Endometrial microvascular endothelial cells (primary cell): Measurements from ENCODE around the gene GBP4. TPM values are rescaled to one million over a fixed set of nuclear protein-coding genes. Genes with fewer than 3 reads are reported as not detected.
"Not testable (repeated sequence)": the region's sequence is repeated elsewhere in the genome, so short reads cannot be mapped to it uniquely, and the experiment has no call there.

Experiments used
- in situ Hi-C: cut with HindIII; loops from 2 replicates; pipeline ENCODE4 v1.10.0; 2017; ENCODE audit warnings: low sequenced_read_pairs, low pct_unique_long_range_greater_than_20kb; ENCODE audit errors: inconsistent ontology term
- total RNA-seq: library from RNA; depleted of rRNA; stranded (reverse); fragments of >200 nt; gene quantifications from one replicate; pipeline ENCODE4 v1.2.3, GENCODE V29; 2015; ENCODE audit errors: inconsistent ontology term

Gene GBP4, protein sequence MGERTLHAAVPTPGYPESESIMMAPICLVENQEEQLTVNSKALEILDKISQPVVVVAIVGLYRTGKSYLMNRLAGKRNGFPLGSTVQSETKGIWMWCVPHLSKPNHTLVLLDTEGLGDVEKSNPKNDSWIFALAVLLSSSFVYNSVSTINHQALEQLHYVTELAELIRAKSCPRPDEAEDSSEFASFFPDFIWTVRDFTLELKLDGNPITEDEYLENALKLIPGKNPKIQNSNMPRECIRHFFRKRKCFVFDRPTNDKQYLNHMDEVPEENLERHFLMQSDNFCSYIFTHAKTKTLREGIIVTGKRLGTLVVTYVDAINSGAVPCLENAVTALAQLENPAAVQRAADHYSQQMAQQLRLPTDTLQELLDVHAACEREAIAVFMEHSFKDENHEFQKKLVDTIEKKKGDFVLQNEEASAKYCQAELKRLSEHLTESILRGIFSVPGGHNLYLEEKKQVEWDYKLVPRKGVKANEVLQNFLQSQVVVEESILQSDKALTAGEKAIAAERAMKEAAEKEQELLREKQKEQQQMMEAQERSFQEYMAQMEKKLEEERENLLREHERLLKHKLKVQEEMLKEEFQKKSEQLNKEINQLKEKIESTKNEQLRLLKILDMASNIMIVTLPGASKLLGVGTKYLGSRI
- 6.9 TPM for total RNA-seq

DNA sequence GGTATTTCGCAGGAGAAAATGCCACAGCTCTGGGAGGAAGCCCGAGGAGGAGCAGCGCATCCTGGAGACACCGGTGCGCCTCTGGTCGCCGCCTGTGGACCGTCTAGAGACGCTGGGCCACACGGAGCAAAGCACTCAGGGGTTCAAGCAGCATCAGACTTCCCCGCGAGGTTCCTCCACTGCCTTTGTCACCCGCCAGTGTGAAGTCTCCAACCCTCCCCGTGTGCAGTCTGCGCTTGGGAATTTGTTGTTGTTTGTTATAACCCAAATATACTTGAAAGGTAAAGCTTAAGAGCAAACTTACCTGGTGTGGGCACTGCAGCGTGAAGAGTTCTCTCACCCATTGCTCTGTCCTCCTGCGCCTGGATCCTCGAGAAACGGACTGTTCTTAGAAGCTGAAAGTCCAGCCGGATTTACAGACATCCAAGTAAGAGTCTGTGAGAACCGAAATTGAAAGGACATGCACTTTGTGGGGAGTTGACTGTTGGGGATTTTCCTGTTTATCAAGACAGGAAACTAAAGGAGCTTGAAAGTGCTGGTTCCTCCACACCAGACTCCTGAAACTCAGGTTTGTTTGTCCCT is at the start of gene GBP4:
GBP4 (minus strand) TSS at position 452 of the 582 bp plus-strand sequence; CDS start at position 344, 108 bp downstream.
- in situ Hi-C loops, result no loop called here

DNA sequence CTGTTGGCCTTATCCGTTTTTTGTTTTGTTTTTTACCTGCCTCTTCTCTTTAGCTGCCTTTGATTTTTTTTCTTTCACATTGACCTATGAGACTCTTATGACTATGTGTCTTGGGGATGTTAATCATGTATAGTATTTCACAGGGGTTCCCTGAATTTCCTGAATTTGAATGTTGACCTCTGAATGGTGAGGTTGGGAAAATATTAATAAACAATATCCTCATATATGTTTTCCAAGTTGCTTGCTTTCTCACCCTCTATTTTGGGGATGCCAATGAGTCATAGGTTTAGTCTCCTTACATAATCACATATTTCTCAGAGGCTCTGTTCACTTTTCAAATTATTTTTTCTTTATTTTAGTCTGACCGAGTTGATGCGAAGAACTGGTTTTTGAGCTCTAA is 44.3 kb upstream of the GBP4 start:
- in situ Hi-C loops, result no loop called here

DNA sequence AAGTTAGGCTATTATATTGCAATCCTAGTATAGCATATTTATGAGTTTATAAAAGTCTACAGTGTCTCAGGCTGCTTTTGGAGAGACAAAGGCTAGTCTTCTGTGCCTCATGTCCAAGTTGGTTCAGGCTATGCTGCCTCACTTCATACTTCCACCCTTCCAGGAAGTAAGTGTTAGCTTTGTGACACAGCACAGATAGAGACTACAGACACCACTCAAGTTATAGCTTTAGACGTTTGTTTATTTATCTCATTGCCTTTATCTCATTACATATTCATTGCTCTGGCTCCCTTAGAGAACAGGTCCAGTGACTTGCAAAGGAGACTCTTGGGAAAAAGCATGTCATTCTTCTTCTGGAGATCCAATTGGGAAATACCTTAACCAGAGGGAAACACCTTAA is 22.6 kb upstream of the GBP4 start:
- in situ Hi-C loops, result no loop called here

DNA sequence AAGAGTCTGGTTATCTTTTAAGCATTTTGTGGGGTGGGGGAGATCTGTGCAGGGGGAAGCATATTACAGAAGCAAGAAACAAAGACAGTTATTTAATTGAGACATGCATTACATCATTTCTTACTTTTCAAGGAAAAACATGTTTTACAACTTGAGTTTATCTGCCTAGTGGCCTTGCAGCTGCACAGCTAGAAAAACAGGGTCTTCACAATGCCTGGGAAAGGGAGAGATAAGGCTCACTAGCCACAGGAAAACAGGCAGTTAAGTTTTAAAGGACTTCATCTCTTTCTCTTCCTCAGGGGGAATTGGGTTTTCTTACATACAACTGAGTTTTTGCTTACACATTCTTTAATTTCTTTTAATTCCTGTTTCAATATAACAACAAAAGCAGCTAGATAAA is 21.1 kb upstream of the GBP4 start:
- in situ Hi-C loops, result not testable (repeated sequence)

DNA sequence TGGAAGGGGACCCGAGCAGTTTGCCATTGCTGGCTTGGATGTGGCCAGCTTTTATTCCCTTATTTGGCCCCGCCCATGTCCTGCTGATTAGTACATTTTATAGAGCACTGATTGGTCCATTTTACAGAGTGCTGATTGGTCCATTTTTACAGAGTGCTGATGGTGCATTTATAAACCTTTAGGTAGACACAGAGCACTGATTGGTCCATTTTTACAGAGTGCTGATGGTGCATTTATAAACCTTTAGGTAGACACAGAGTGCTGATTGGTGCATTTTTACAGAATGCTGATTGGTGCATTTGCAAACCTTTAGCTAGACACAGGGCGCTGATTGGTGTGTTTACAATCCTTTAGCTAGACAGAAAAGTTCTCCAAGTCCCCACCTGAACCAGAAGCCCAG is 20.2 kb upstream of the GBP4 start:
- in situ Hi-C loops, result not testable (repeated sequence)

DNA sequence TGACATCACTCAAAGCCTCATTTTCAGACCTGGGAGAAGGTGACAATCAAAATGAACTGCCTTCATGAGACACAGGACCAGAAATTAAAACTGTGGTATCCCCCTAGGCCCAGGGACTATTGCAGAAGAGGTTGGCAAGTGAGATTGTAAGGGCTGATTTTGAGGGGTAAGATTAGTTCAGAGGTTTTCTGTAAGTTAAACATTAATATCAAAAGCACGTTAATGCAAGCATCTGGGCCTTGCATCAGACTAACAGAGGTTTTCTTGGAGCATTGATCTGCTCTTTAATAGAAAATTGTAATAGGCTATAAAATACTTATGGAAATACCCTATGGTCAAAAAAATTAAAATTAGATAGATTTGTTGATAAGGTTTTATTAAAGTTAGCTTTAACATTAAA is 14.6 kb upstream of the GBP4 start:
- in situ Hi-C loops, result no loop called here

DNA sequence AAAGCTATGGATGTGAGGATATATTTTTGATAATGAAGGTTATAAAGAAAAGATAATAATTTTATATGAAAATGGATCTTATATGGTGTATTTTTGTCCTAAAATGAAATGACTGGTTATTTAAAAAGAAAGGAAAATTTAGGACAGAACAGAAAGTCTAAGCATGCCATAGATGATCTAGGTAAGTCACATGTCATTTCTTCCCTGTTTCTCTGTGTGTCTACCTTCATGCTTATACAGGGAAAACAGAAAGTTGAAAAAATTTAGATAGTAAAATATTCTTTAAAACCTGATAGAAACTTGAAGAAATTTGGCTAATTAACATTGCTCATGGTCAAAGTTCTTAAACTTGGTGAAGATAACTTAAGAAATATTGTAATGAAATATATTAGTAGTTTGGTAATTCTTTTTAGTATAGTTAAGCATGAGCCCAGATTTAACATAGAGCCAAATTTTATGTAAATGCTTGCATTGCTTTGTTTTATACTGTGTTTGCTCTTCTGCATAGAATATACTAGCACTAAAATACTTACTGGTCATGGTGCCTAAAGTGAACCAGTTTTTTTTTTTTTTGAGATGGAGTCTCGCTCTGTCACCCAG is 12.4 kb upstream of the GBP4 start:
- in situ Hi-C loops, result no loop called here

DNA sequence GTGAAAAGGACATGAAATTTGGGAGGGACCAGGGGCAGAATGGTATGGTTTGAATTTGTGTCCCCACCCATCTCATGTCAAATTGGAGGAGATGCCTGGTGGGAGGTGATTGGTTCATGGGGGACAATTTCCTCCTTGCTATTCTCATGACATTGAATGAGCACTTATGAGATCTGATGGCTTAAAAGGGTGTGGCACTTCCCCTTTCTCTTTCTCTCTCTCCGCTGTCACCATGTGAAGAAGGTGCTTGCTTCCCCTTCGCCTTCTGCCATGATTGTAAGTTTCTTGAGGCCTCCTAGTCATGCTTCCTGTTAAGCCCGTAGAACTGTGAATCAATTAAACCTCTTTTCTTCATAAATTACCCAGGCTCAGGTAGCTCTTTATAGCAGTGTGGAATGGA is 7.6 kb upstream of the GBP4 start:
- in situ Hi-C loops, result no loop called here

DNA sequence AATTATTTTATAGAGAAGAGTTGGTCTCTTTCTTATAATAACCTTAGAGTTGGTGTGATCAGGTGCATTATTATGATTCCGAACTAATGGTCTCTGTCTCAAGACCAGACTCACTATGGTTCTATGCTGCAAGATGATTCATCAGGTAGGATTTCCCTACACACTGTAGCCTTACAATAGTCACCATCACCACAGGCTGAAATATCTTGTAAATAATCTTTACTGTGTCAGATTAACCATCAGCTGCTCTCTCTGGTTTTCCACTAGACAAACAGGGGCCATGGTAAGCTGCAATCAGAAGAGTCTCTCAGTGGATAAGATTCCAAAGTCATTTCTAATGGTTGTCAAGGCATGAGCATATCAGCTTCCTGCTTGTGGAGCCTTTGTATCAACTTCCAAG is 4.4 kb upstream of the GBP4 start:
- in situ Hi-C loops, result no loop called here

DNA sequence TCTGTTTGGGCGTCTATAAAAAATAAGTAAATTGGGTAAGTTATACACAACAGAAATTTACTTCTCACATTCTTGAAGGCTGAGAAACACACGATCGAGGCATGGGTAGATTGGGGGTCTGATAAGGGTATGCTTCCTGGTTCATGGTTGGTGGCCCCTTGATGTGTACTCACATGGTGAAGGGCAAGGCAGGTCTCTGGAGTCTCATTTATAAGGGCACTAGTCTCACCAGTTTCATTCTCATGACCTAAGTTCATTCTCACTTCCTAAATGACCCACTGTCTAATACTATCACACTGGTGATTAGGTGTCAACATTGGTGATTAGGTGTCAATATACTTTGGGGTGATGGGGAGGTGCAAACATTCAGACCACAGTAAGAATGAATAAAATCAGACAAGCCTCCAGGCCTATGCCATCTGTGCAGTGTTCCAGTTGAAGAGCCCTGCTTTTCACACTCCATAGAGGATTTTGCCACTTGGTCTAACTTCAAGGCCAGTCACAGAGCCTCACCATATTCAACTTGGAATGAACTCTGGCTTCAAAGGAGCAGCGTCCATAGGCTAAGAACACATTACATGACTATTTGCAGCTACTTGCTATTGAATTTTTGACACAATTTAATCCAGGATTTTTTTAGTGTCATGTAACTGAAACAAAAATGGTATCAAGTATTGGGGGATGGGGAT is 2.5 kb upstream of the GBP4 start:
- in situ Hi-C loops, result no loop called here

DNA sequence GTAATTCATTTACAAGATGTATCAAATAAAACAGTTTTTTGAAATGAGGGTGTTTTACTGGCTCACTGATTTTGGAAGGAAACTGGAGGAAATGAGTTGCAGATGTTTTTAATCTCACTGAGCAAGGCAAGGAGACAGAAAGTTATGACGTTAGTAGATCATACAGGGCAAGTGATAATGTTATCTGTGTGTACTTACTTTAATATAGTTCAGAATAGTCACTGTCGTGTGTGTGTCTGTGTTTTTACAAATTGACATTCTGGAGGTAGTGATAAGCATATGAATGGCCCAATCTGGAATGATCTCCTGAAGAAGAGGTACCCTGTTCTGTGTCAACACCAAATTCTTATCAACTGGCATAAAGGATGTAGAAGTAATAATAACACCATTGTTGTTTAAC is 1.9 kb upstream of the GBP4 start:
- in situ Hi-C loops, result no loop called here

DNA sequence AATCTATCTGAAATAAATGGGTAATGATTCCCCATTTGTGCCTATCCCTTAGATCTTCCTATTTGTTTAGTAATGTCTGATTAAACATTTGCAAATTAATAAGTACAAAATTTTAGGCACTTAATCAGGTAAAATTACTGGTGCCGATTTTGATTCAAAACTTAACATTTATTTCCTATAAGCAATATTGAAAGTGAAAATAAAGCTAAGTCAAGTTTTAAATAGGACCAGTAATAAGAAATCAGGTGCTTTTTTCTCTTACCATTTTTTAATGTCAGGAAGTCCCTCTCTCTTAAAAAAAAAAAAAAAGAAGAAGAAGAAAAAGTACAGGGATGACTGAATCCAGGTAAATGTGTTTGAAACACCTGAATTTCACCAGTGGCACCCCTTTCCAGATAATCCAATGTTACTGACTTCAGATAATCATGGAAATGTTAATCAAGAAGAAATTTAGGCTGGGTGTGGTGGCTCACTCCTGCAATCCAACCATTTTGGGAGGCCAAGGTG is 836 bp upstream of the GBP4 start:
- in situ Hi-C loops, result no loop called here

DNA sequence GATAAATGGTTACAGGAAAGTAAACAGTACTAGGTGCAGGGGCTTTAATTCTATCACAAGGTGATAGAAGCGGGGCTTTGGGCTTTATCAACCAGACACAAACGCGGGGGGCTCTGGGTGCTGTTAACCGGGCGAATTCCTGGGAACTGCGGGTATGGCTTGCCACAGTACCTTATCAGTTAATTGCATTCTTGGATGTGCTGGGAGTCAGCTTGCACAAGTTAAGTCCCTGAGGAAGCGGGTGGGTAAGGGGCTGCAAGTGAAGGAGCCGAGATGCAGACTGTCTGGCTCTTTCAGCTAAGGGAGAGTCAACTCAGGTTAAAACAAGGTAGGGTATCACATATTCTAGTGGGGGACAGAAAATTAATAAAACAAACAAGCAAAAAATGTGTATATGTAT is 661 bp downstream of the GBP4 start:
- in situ Hi-C loops, result no loop called here

DNA sequence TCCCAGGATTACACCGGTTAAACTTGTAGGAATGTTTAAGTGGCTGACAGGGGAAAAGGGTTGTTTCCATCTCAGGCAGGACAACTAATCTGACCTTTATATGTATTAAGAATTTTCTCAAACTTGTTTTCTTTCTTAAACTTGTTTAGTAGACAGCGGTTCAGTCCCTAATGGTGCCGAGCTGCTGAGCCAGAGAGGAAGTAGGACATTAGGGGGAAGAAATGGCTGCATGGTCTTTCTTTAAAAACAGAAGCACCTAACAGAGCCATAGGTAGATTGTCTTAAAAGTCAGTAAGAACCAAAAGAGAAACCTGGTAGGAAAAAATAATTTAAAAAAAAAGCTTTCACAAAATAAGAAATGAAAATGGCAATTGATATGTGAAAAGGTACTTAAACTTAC is 3.3 kb downstream of the GBP4 start:
- in situ Hi-C loops, result no loop called here

DNA sequence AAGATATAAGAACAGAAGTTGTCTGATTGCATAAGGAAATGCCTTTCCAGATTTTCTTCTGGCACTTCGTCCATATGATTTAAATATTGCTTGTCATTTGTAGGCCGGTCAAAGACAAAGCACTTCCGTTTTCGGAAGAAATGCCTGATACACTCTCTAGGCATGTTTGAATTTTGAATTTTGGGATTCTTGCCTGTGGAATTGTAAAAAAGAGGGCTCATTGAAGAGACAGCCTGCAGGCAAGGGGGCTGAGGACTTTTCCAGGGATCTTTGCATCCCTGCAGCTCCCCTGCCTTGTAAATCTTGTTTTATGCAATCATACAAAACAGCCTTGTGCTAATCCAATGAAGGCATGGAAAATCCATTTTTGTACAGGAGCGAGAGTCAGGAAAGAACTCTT is 7.4 kb downstream of the GBP4 start:
- in situ Hi-C loops, result no loop called here

DNA sequence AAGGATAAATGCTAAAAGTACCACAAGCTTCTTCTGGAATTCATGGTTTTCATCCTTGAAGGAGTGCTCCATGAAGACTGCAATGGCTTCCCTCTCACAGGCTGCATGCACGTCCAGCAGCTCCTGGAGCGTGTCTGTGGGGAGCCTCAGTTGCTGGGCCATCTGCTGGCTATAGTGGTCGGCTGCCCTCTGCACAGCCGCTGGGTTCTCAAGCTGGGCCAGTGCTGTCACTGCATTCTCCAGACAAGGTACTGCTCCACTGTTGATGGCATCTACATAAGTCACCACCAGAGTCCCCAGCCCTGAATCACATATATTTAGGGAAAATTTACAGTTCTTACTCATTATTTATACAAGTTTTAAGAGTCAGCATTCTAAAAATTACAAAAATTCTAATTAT is 8.7 kb downstream of the GBP4 start:
- in situ Hi-C loops, result no loop called here

DNA sequence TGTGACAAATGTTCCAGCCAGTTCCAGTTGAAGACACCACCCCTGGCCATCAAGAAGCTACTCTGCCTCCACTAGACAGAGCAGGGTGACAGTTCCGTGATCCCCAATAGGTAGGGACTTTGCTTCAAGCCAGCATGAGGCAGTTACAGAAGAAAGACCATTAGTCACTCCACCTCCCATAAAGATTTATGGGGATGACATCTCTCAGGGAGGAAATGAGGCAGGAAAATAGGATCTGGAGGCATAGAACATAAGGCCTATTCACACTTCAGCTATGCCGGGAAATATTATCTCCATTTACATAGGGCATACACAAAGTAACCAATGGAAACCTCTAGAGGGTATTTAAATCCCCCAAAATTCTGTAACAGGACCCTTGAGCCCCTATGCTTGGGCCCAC is 19.4 kb downstream of the GBP4 start:
- in situ Hi-C loops, result no loop called here

DNA sequence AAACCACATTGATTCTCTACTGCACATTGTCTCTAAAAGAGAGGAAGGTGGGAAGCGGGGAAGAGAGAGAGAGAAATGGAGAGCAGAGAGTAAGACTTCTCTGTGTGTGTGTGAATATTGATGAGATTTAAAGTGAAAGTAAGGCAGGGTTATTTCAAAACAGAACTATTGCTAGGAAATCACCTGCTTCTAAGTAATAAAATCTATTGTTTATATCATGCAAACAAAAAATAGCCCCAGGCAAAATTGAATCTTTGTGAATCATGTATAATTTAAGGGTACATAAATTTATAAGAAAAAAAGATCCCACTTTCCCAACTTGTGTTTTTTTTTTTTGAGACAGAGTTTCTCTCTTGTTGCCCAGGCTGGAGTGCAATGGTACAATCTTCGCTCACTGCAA is 21.8 kb downstream of the GBP4 start:
- in situ Hi-C loops, result no loop called here

DNA sequence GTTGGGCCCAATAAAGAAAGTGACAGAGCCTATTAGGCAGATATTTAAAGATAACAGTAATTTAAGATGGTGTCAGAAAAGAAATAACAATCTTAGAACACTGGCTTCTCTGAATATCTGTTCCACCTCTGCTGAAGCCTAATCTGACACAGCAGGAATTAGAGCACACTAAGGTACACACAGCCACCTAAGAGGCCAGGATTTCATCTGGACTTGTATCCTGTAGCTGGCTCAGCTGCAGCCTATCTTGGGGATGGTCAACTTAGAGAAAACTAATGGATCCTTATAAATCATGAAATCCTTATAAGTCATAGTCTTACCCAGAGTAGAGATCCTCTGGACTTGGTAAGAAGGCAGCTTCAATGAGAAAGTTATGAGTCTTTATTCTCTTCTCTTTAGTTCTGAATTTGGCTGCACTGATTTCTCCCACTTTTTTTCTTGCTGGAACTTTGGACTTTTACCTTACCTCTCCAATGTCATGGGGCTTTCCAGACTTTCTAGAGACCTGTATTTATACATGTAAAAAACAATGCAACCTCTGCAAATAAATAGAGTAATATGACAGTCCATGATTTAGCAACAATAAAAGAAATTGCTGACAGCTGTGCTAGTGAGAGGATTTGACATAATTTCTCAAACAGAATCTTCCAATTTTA is 23.0 kb downstream of the GBP4 start, which contains the start of gene GBP7:
GBP7 (minus strand) TSS at position 403 of the 656 bp plus-strand sequence. CDS start 4,068 bp downstream, outside the sequence.
- in situ Hi-C loops, result no loop called here
